ENCODE results near the gene NEU1.
A peak's percentile ranks its signal among the peaks of the same experiment; 100 is the strongest.
"Not testable (repeated sequence)": the region's sequence is repeated elsewhere in the genome, so short reads cannot be mapped to it uniquely, and the experiment has no call there.

NEU1 gene

DNA sequence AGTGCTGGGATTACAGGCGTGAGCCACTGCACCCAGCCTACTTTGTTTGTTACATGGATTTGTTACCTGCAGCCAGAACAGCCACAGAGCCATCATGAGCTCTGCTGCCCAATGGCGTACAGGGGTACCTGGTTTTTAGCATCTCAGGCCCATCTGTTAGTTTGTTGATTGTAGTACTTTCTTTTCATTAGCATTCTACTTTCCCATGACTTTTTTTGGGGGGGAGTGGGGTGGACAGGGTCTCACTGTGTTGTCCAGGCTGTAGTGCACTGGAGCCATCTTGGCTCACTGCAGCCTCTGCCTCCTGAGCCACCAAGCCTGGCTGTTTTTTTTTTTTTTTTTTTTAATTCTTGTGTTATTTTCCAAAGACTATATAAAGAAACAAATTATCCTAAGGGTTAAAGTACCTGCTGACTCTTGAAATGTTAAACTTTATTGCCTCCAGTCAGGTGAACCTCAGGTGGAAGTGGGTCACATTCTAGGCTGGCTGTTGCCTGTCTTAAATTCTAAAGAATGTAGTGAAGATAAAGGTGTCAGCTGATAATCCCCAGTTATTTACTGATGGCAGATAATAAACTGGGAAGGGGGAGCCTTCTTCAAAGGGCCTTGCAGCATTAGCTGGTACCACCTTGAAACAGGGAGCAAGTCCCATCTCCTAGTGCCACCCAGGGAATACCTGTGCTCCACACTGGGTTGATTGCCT lies 15.2 kb downstream of the NEU1 start:
- DNase-seq (ENCODE audit: extremely low read depth, insufficient read length) = no peak
- no peaks in the 10 kb centered on the region for H3K27me3 ChIP-seq (replicated peaks; ENCODE audit: control insufficient read depth, insufficient read depth, low read length)
- no peak overlapping the region for H3K4me3 ChIP-seq (replicated peaks; ENCODE audit: low read depth, low read length)
- TF ChIP-seq, protein P1, sequence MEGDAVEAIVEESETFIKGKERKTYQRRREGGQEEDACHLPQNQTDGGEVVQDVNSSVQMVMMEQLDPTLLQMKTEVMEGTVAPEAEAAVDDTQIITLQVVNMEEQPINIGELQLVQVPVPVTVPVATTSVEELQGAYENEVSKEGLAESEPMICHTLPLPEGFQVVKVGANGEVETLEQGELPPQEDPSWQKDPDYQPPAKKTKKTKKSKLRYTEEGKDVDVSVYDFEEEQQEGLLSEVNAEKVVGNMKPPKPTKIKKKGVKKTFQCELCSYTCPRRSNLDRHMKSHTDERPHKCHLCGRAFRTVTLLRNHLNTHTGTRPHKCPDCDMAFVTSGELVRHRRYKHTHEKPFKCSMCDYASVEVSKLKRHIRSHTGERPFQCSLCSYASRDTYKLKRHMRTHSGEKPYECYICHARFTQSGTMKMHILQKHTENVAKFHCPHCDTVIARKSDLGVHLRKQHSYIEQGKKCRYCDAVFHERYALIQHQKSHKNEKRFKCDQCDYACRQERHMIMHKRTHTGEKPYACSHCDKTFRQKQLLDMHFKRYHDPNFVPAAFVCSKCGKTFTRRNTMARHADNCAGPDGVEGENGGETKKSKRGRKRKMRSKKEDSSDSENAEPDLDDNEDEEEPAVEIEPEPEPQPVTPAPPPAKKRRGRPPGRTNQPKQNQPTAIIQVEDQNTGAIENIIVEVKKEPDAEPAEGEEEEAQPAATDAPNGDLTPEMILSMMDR (IDR thresholded peaks at IDR 0.05; ENCODE audit: insufficient read depth, low read length, poor library complexity, severe bottlenecking) = no peak
- no peaks in the 10 kb centered on the region for H3K36me3 ChIP-seq (ENCODE audit: control insufficient read depth, insufficient read depth, low read length)

DNA sequence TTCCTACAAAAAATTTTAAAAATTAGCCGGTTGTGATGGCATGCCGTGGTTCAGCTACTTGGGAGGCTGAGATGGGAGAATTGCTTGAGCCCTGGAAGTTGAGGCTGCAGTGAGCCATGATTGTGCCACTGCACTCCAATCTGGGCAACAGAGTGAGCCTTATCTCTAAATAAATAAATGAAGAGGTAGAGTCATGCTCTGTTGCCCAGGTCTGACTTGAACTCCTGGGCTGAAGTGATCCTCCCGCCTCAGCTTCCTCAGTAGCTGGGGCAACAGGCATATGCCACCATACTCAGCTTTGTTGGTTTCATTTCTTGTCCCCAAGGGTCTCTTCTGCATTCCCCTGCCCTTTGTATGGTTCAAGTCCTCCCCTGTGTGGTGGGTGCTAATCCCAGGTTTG lies 18.1 kb downstream of the NEU1 start:
- H3K27me3 ChIP-seq (replicated peaks; ENCODE audit: control insufficient read depth, insufficient read depth, low read length) = no peaks in the 10 kb centered on the region
- no peak for DNase-seq (ENCODE audit: extremely low read depth, insufficient read length)
- H3K4me3 ChIP-seq (replicated peaks; ENCODE audit: low read depth, low read length) = no peak overlapping the region
- TF ChIP-seq, protein P1 (IDR thresholded peaks at IDR 0.05; ENCODE audit: insufficient read depth, low read length, poor library complexity, severe bottlenecking) = no peak
- H3K36me3 ChIP-seq (ENCODE audit: control insufficient read depth, insufficient read depth, low read length) = peaks cover 4% of the 10 kb centered on the region

DNA sequence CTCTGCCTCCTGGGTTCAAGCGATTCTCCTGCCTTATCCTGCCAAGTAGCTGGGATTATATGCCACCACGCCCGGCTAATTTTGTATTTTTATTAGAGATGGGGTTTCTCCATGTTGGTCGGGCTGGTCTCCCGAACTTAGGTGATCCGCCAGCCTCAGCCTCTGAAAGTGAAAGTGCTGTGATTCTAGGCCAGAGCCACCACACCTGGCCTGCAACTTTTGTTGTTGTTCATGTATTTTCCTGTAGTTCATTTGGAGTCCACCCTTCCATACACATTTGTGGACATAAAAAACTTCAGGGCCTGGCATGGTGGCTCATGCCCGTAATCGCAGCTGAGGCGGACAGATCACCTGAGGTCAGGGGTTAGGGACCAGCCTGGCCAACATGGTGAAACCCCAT lies 20.6 kb downstream of the NEU1 start:
- no peak for DNase-seq (ENCODE audit: extremely low read depth, insufficient read length)
- no peaks in the 10 kb centered on the region for H3K27me3 ChIP-seq (replicated peaks; ENCODE audit: control insufficient read depth, insufficient read depth, low read length)

DNA sequence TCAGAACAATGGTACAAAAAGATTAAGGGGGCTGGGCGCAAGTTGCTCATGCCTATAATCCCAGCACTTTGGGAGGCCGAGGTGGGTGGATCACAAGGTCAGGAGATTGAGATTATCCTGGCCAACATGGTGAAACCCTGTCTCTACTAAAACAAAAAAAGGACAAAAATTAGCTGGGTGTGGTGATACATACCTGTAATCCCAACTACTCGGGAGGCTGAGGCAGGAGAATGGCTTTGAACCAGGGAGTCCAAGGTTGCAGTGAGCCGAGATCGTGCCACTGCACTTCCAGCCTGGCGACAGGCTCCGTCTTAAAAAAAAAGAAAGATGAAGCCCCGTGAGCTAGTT lies 22.9 kb downstream of the NEU1 start:
- not testable (repeated sequence) for DNase-seq (ENCODE audit: extremely low read depth, insufficient read length); H3K27me3 ChIP-seq (replicated peaks; ENCODE audit: control insufficient read depth, insufficient read depth, low read length); H3K4me3 ChIP-seq (replicated peaks; ENCODE audit: low read depth, low read length)
- H3K36me3 ChIP-seq (ENCODE audit: control insufficient read depth, insufficient read depth, low read length) = peaks cover 19% of the 10 kb centered on the region

More for the DNA sequence above, 20.6 kb downstream of the NEU1 start:
- H3K4me3 ChIP-seq (replicated peaks; ENCODE audit: low read depth, low read length) = no peak overlapping the region
- TF ChIP-seq, protein P1 (IDR thresholded peaks at IDR 0.05; ENCODE audit: insufficient read depth, low read length, poor library complexity, severe bottlenecking) = no peak
- peaks cover 19% of the 10 kb centered on the region for H3K36me3 ChIP-seq (ENCODE audit: control insufficient read depth, insufficient read depth, low read length)

DNA sequence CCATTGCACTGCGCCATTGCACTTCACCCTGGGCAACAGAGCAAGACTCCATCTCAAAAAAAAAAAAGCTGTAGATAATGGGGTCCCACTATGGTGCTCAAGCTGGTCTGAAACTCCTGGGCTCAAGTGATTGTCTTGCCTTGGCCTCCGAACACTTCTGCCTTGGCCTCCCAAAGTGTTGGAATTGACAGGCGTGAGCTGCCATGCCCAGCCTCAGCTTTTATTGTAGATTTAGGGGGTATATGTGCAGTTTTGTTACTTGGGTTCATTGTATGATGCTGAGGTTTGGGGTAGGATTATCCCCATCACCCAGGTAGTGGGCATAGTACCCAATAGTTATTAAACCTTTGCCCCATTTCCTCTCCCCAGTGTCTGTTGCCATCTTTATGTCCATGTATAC lies 23.7 kb downstream of the NEU1 start:
- Histone ChIP-seq H3K4me3 (replicated peaks; ENCODE audit: low read depth, low read length) (peak overlapping the region; percentile 8; the same call in 1 of the 2 replicates), H3K27me3 (replicated peaks; ENCODE audit: control insufficient read depth, insufficient read depth, low read length) (no peaks in the 10 kb centered on the region), H3K36me3 (ENCODE audit: control insufficient read depth, insufficient read depth, low read length) (peaks cover 19% of the 10 kb centered on the region)
- TF ChIP-seq, protein P1 (IDR thresholded peaks at IDR 0.05; ENCODE audit: insufficient read depth, low read length, poor library complexity, severe bottlenecking) = no peak
- DNase-seq (ENCODE audit: extremely low read depth, insufficient read length) = no peak

DNA sequence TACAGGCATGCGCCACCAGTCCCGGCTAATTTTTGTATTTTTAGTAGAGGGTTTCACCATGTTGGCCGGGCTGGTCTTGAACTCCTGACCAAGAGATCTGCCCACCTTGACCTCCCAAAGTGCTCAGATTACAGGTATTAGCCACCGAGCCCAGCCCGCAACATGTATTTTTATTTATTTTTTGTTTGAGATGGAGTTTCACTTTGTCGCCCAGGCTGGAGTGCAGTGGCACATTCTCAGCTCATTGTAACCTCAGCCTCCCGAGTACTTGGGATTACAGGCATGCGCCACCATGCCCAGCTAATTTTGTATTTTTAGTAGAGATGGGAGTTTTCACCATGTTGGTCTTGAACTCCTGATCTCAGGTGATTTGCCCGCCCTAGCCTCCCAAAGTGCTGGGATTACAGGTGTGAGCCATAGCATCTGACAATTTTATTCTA lies 24.5 kb downstream of the NEU1 start:
- peak overlapping the region; percentile 78 for H3K4me3 ChIP-seq (replicated peaks; ENCODE audit: low read depth, low read length)
- H3K36me3 ChIP-seq (ENCODE audit: control insufficient read depth, insufficient read depth, low read length) = peaks cover 19% of the 10 kb centered on the region
- not testable (repeated sequence) for DNase-seq (ENCODE audit: extremely low read depth, insufficient read length); H3K27me3 ChIP-seq (replicated peaks; ENCODE audit: control insufficient read depth, insufficient read depth, low read length)

Measured in GM06990 (cell line).